ENCODE data around the gene METTL16. TPM values are rescaled to one million over a fixed set of nuclear protein-coding genes. Genes with fewer than 3 reads are reported as not detected.

METTL16 gene, protein sequence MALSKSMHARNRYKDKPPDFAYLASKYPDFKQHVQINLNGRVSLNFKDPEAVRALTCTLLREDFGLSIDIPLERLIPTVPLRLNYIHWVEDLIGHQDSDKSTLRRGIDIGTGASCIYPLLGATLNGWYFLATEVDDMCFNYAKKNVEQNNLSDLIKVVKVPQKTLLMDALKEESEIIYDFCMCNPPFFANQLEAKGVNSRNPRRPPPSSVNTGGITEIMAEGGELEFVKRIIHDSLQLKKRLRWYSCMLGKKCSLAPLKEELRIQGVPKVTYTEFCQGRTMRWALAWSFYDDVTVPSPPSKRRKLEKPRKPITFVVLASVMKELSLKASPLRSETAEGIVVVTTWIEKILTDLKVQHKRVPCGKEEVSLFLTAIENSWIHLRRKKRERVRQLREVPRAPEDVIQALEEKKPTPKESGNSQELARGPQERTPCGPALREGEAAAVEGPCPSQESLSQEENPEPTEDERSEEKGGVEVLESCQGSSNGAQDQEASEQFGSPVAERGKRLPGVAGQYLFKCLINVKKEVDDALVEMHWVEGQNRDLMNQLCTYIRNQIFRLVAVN
- 24.4 and 26.6 TPM in 2 replicates for total RNA-seq (2014; rRNA removed; shearing (Covaris generic))
- total RNA-seq (2022), result 41.3 and 41.5 TPM in 2 replicates
- percentile 76 among the genes with signal in this experiment for Bru-seq, nascent RNA
- percentile 72 among the genes with signal in this experiment for BruChase-seq, experiment 1, labeled RNA remaining after a 6-hour chase
- percentile 78 among the genes with signal in this experiment for BruChase-seq, experiment 2, labeled RNA remaining after a 2-hour chase
- long read RNA-seq, full-length matches to known transcripts, result 6 of 23 reads
- long read RNA-seq, partial matches to known transcripts, result 1 of 23 reads
- long read RNA-seq, other reads (novel, unspliced or antisense), result 16 of 23 reads

DNA sequence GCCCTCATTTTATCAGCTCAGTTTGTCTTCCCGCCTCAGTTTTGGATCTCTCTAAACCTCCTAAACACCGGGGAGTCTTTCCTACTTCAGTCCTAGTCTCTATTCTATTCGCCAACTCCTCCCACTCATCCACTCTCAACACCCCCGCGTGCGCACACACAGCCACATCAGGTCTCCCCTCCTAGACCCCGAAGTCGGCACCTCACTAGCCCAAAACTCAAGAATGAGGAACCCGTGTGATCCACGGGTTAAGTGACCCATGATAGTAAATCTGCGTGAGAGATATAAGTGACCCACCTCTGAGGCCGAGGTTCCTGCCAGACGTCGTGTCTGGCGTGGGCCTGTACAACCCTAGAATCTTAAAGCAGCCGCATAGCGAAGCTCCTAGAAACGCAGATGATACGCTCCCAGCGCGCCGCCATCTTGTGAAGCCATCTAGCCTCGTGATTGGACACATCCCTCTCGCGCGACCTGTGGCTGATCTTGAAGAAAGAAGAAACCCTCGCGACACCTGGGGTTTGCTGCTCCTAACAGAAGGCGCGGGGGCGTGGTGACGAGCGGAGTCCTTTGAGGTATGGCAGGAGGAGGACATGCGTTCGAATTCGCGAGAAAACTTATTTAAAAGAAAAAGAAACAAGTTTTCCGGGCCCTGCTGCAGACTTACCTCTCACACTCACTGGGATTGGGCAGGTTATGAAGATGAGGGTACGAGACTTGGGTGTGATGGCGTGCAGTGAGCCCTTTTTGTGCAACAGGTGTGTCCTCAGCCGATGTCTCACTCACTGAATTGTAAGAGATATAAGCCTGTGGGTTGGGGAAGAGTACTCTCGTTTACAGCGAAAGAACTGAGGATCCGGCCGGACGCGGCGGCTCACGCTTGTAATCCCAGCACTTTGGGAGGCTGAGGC is at the start of gene METTL16:
TSS of gene METTL16 (minus strand) at position 427 of the 908 bp plus-strand sequence. CDS start 9,557 bp downstream, outside the sequence.
- no peaks in the 10 kb centered on the region for H3K9me2 ChIP-seq (ENCODE audit: insufficient read depth, low read length)
- peak within 1 kb of the TSS; percentile 79 for H3K4me3 ChIP-seq (ENCODE audit: low read depth, low read length, poor library complexity, severe bottlenecking)
- ChIA-PET POLR2A (interaction anchor here (0.6 to 2.4 kb wide), 3 partner anchors 22 to 279 kb away, joined by 3 to 14 read pairs (median 5); no protein-coding TSS in a partner anchor), CTCF (ENCODE audit: unreplicated experiment) (interaction anchor here (1.7 kb wide), 1 partner anchor 22 kb away, joined by 5 read pairs; no protein-coding TSS in a partner anchor)
- no peaks in the 10 kb centered on the region for H3K9me3 ChIP-seq (ENCODE audit: low read length)
- TF ChIP-seq EZH2phosphoT487 (IDR thresholded peaks at IDR 0.05; ENCODE audit: borderline replicate concordance, low read depth, low read length), result no peak
- TF ChIP-seq, protein P1, sequence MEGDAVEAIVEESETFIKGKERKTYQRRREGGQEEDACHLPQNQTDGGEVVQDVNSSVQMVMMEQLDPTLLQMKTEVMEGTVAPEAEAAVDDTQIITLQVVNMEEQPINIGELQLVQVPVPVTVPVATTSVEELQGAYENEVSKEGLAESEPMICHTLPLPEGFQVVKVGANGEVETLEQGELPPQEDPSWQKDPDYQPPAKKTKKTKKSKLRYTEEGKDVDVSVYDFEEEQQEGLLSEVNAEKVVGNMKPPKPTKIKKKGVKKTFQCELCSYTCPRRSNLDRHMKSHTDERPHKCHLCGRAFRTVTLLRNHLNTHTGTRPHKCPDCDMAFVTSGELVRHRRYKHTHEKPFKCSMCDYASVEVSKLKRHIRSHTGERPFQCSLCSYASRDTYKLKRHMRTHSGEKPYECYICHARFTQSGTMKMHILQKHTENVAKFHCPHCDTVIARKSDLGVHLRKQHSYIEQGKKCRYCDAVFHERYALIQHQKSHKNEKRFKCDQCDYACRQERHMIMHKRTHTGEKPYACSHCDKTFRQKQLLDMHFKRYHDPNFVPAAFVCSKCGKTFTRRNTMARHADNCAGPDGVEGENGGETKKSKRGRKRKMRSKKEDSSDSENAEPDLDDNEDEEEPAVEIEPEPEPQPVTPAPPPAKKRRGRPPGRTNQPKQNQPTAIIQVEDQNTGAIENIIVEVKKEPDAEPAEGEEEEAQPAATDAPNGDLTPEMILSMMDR (conservative IDR thresholded peaks at IDR 0.05; ENCODE audit: low read length), result no peak
- intact Hi-C loops (cut with micrococcal nuclease; ENCODE audit: unreplicated experiment), result loop anchor here (5.0 to 10.0 kb wide), 3 partner anchors 81 to 201 kb away; partner anchors contain the start of genes CLUH and PAFAH1B1
- H3K4me1 ChIP-seq (ENCODE audit: insufficient read depth, low read length, poor library complexity, severe bottlenecking), result peaks cover 27% of the 10 kb centered on the region
- H4K20me1 ChIP-seq (ENCODE audit: insufficient read depth, low read length), result no peaks in the 10 kb centered on the region
- H3K79me2 ChIP-seq (ENCODE audit: insufficient read depth, low read depth, low read length), result peaks cover 36% of the 10 kb centered on the region
- H3K36me3 ChIP-seq (ENCODE audit: insufficient read depth, low read length), result peaks cover 23% of the 10 kb centered on the region
- H3K27ac ChIP-seq (ENCODE audit: low read depth, low read length, poor library complexity, severe bottlenecking), result peak within 1 kb of the TSS; percentile 85
- peak within 1 kb of the TSS; percentile 76 for H2AFZ ChIP-seq (ENCODE audit: low read length)
- peak; percentile 100 for DNase-seq (ENCODE audit: low spot score)
- peak within 1 kb of the TSS; percentile 89 for H3K4me2 ChIP-seq (ENCODE audit: low read length)
- no TSS peak for BruUV-seq (replicated peaks)

DNA sequence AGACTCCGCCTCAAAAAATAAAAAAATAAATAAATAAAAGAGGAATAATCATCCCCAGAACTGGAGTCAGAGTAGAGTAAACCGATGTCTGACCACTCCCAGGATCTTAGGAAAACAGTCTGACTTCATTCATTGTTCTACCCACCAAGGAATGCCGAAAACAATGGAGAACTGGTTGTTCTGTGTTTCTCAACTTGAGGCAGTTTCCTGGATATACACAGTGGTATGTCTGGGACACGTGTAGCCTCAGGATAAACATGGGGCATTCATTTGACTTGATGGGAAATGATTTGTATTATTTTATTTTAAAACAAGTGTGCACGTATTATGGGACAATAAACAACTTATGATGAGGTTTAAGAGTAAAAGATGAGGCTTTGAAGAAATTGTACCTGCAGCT is 49.0 kb upstream of the METTL16 start:
- ChIA-PET CTCF (ENCODE audit: unreplicated experiment) (no interaction called here), POLR2A (no interaction called here)
- Histone ChIP-seq H3K27ac (ENCODE audit: low read depth, low read length, poor library complexity, severe bottlenecking) (no peak overlapping the region), H3K9me3 (ENCODE audit: low read length) (0 out of 2 replicates have a peak, but pooled peaks cover 5% of the 10 kb centered on the region), H4K20me1 (ENCODE audit: insufficient read depth, low read length) (no peaks in the 10 kb centered on the region), H3K9me2 (ENCODE audit: insufficient read depth, low read length) (no peaks in the 10 kb centered on the region), H2AFZ (ENCODE audit: low read length) (no peak overlapping the region), H3K79me2 (ENCODE audit: insufficient read depth, low read depth, low read length) (no peaks in the 10 kb centered on the region), H3K4me3 (ENCODE audit: low read depth, low read length, poor library complexity, severe bottlenecking) (no peak overlapping the region), H3K4me2 (ENCODE audit: low read length) (no peak overlapping the region), H3K4me1 (ENCODE audit: insufficient read depth, low read length, poor library complexity, severe bottlenecking) (no peaks in the 10 kb centered on the region), H3K36me3 (ENCODE audit: insufficient read depth, low read length) (no peaks in the 10 kb centered on the region)
- BruUV-seq (replicated peaks), result no TSS peak
- TF ChIP-seq, protein P1 (conservative IDR thresholded peaks at IDR 0.05; ENCODE audit: low read length), result no peak
- no peak for TF ChIP-seq EZH2phosphoT487 (IDR thresholded peaks at IDR 0.05; ENCODE audit: borderline replicate concordance, low read depth, low read length)
- intact Hi-C loops (cut with micrococcal nuclease; ENCODE audit: unreplicated experiment), result no loop called here
- DNase-seq (ENCODE audit: low spot score), result no peak
